ENCODE data around the gene DNAJC1. TPM values are rescaled to one million over a fixed set of nuclear protein-coding genes. Genes with fewer than 3 reads are reported as not detected.
"Not testable (repeated sequence)": the region's sequence is repeated elsewhere in the genome, so short reads cannot be mapped to it uniquely, and the experiment has no call there.

The DNAJC1 gene
- polyA plus RNA-seq, 1 donor (not counting 4 experiments of a cell fraction or from before 2014, with no cell fraction given) = 24.8 TPM

DNA sequence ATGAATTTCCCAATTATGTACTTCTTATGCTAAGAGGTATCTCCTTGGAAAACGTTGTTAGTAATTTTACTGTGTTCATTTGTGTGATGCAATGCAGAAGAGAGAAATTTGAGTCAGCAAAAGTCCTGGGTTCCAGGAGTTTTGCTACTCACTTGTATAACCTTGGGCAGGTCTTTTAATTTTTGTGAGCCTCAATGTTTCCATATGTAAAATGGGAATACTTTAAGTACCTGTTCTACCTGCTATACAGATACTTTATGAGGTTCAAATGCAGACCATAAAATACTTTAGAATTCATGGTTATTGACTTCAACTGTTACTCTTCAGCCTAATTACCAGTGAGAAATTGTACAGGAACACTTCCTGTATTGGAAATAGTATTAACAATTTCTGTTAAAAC is 284.0 kb downstream of the DNAJC1 start:
- Histone ChIP-seq H4K20me1 (ENCODE audit: control insufficient read depth, extremely low read depth, insufficient read depth, low read length) (no peaks in the 10 kb centered on the region), H3K79me2 (ENCODE audit: control insufficient read depth, insufficient read depth, low read length) (no peaks in the 10 kb centered on the region), H3K9ac (ENCODE audit: control insufficient read depth, extremely low read depth, insufficient read depth, low read length) (no peak overlapping the region), H3K27ac (ENCODE audit: control insufficient read depth, insufficient read depth, low read length) (no peak overlapping the region), H3K4me3 (ENCODE audit: control insufficient read depth in 2 of 3, extremely low read depth in 1 of 3, insufficient read depth in 2 of 3, low read depth in 1 of 3, low read length in 3 of 3) (no peak overlapping the region), H3K27me3 (ENCODE audit: control insufficient read depth, extremely low read depth, insufficient read depth, low read length) (no peaks in the 10 kb centered on the region), H3K36me3 (ENCODE audit: control insufficient read depth in 2 of 2, extremely low read depth in 1 of 2, insufficient read depth in 2 of 2, low read length in 2 of 2) (peaks cover 0 to 5% of the 10 kb centered on the region in 2 experiments), H2AFZ (ENCODE audit: control insufficient read depth, low read length) (no peak overlapping the region), H3K9me1 (ENCODE audit: control insufficient read depth, extremely low read depth, insufficient read depth, low read length) (no peaks in the 10 kb centered on the region), H3K4me1 (ENCODE audit: control insufficient read depth, extremely low read depth, insufficient read depth, low read length) (peaks cover 20% of the 10 kb centered on the region), H3K9me3 (ENCODE audit: control insufficient read depth, low read depth, low read length) (no peaks in the 10 kb centered on the region), H3K4me2 (ENCODE audit: control insufficient read depth, extremely low read depth, insufficient read depth, low read depth, low read length) (no peak overlapping the region)
- DNase-seq (ENCODE audit: low read depth, low spot score) = no peak
- dilution Hi-C loops (cut with MboI; ENCODE audit: extremely low pct_ligation_motif_present, low sequenced_read_pairs) = no loop called here
- no peak for FAIRE-seq
- TF ChIP-seq, protein P1, sequence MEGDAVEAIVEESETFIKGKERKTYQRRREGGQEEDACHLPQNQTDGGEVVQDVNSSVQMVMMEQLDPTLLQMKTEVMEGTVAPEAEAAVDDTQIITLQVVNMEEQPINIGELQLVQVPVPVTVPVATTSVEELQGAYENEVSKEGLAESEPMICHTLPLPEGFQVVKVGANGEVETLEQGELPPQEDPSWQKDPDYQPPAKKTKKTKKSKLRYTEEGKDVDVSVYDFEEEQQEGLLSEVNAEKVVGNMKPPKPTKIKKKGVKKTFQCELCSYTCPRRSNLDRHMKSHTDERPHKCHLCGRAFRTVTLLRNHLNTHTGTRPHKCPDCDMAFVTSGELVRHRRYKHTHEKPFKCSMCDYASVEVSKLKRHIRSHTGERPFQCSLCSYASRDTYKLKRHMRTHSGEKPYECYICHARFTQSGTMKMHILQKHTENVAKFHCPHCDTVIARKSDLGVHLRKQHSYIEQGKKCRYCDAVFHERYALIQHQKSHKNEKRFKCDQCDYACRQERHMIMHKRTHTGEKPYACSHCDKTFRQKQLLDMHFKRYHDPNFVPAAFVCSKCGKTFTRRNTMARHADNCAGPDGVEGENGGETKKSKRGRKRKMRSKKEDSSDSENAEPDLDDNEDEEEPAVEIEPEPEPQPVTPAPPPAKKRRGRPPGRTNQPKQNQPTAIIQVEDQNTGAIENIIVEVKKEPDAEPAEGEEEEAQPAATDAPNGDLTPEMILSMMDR (optimal IDR thresholded peaks at IDR 0.05 in 1 of 3, IDR thresholded peaks at IDR 0.05 in 1 of 3, conservative IDR thresholded peaks at IDR 0.05 in 1 of 3; ENCODE audit: extremely low read depth in 1 of 3, insufficient read depth in 2 of 3, low read length in 3 of 3) = no peak
- TF ChIP-seq EZH2 (IDR thresholded peaks at IDR 0.05; ENCODE audit: low read length) = no peak

DNA sequence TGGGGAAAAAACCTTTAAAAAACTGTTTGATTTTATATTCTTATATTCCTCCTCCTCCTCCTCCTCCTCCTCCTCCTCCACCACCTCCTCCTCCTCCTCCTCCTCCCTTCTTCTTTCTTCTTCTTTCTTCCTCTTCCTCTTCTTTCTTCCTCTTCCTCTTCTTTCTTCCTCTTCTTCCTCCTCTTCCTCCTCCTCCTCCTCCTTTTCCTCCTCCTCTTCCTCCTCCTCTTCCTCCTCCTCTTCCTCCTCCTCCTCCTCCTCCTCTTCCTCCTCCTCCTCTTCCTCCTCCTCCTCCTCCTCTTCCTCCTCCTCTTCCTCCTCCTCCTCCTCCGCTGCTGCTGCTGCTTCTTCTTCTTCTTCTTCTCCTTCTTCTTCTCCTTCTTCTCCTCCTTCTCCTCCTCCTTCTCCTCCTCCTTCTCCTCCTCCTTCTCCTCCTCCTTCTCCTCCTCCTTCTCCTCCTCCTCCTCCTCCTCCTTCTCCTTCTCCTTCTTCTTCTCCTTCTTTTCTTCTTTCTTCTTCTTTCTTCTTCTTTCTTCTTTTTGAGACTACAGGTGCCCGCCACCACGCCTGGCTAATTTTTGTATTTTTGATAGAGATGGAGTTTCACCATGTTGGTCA is 286.0 kb downstream of the DNAJC1 start:
- H3K9ac ChIP-seq (ENCODE audit: control insufficient read depth, extremely low read depth, insufficient read depth, low read length); H3K79me2 ChIP-seq (ENCODE audit: control insufficient read depth, insufficient read depth, low read length); H3K27ac ChIP-seq (ENCODE audit: control insufficient read depth, insufficient read depth, low read length); H3K27me3 ChIP-seq (ENCODE audit: control insufficient read depth, extremely low read depth, insufficient read depth, low read length); H3K9me1 ChIP-seq (ENCODE audit: control insufficient read depth, extremely low read depth, insufficient read depth, low read length); H3K4me2 ChIP-seq (ENCODE audit: control insufficient read depth, extremely low read depth, insufficient read depth, low read depth, low read length); DNase-seq (ENCODE audit: low read depth, low spot score); H3K9me3 ChIP-seq (ENCODE audit: control insufficient read depth, low read depth, low read length); FAIRE-seq; H3K4me3 ChIP-seq (ENCODE audit: control insufficient read depth in 2 of 3, extremely low read depth in 1 of 3, insufficient read depth in 2 of 3, low read depth in 1 of 3, low read length in 3 of 3); H4K20me1 ChIP-seq (ENCODE audit: control insufficient read depth, extremely low read depth, insufficient read depth, low read length); H2AFZ ChIP-seq (ENCODE audit: control insufficient read depth, low read length); dilution Hi-C loops (cut with MboI; ENCODE audit: extremely low pct_ligation_motif_present, low sequenced_read_pairs); H3K36me3 ChIP-seq (ENCODE audit: control insufficient read depth in 2 of 2, extremely low read depth in 1 of 2, insufficient read depth in 2 of 2, low read length in 2 of 2): not testable (repeated sequence)
- peaks cover 16% of the 10 kb centered on the region for H3K4me1 ChIP-seq (ENCODE audit: control insufficient read depth, extremely low read depth, insufficient read depth, low read length)
